CD4-positive, alpha-beta T cell (primary cell): ENCODE results near the gene HDAC4. TPM values are rescaled to one million over a fixed set of nuclear protein-coding genes. Genes with fewer than 3 reads are reported as not detected.

ENCODE experiments used
- ATAC-seq: fragments of 200-7000 bp; cut with Tn5 transposase; one replicate; pipeline ENCODE4 v1.10.0; 2022; ENCODE audit warnings: mild to moderate bottlenecking; ENCODE audit not compliant: poor library complexity
- CTCF ChIA-PET: fragments of 350-600 bp; sonication (Branson Sonifier 250); formaldehyde crosslinking; loops from one replicate; lab custom pipeline; 2021; ENCODE audit warnings: antibody characterized with exemption, inconsistent platforms; lab: Charles Lee
- POLR2A ChIA-PET: fragments of 350-600 bp; sonication (Branson Sonifier 250); formaldehyde crosslinking; loops from one replicate; lab custom pipeline; 2021; ENCODE audit warnings: antibody characterized with exemption, inconsistent platforms; lab: Charles Lee
- DNase-seq, 14 experiments: peaks; one replicate each; pipeline ENCODE4 v3.0.0-alpha.2; 2013 to 2020; ENCODE audit warnings: mixed read lengths in 2 of 14
- H3K27ac ChIP-seq, 2 donors: one replicate each; pipeline versions ENCODE4 v1.5.1 to v1.7.0; 2013; ENCODE audit warnings: low read length in 2 of 2, low read depth in 1 of 2, mild to moderate bottlenecking in 1 of 2
- H3K27me3 ChIP-seq, 2 experiments: 1 replicate in 1 of 2; 2 replicates in 1 of 2; pipeline versions ENCODE4 v1.6.1 to v1.7.0; 2013; ENCODE audit warnings: low read length in 2 of 2, control low read depth in 1 of 2, mild to moderate bottlenecking in 1 of 2, moderate library complexity in 1 of 2; ENCODE audit not compliant: insufficient read depth in 2 of 2, control insufficient read depth in 1 of 2
- H3K36me3 ChIP-seq: one replicate; pipeline ENCODE4 v1.6.1; 2013; ENCODE audit warnings: low read length, control low read depth; ENCODE audit not compliant: insufficient read depth
- H3K4me1 ChIP-seq: one replicate; pipeline ENCODE4 v1.6.1; 2013; ENCODE audit warnings: low read length, control low read depth; ENCODE audit not compliant: insufficient read depth
- H3K4me3 ChIP-seq: one replicate; pipeline ENCODE4 v1.5.1; 2013; ENCODE audit warnings: mild to moderate bottlenecking, low read length, moderate library complexity
- H3K9me3 ChIP-seq, 2 experiments: 1 replicate in 1 of 2; 2 replicates in 1 of 2; pipeline versions ENCODE4 v1.6.1 to v1.7.0; 2013; ENCODE audit warnings: low read length in 2 of 2, mild to moderate bottlenecking in 2 of 2, control low read depth in 1 of 2, moderate library complexity in 1 of 2; ENCODE audit not compliant: control insufficient read depth in 1 of 2, insufficient read depth in 1 of 2
- H3K27ac Mint-ChIP-seq: one replicate; pipeline ENCODE4 v1.8.0; 2020; ENCODE audit warnings: mixed read lengths
- H3K27me3 Mint-ChIP-seq: one replicate; pipeline ENCODE4 v1.8.0; 2021; ENCODE audit warnings: mixed read lengths
- H3K36me3 Mint-ChIP-seq: one replicate; pipeline ENCODE4 v1.8.0; 2021; ENCODE audit warnings: low read depth, mixed read lengths
- H3K4me1 Mint-ChIP-seq: one replicate; pipeline ENCODE4 v1.8.0; 2021; ENCODE audit warnings: low read depth, mixed read lengths
- H3K4me3 Mint-ChIP-seq: one replicate; pipeline ENCODE4 v1.8.0; 2020; ENCODE audit warnings: mild to moderate bottlenecking, mixed read lengths
- H3K9me3 Mint-ChIP-seq: one replicate; pipeline ENCODE4 v1.8.0; 2020; ENCODE audit warnings: mixed read lengths
- CTCF ChIP-seq: fragments of 200-600 bp; IDR thresholded peaks from one replicate; pipeline ENCODE4 v1.8.0; 2022; ENCODE audit warnings: antibody characterized with exemption, mild to moderate bottlenecking
- intact Hi-C, 2 experiments: fragments of 100-400 bp; cut with DNase I in 1 of 2; cut with micrococcal nuclease in 1 of 2; formaldehyde crosslinking; loops; one replicate each; pipeline versions ENCODE4 v1.15.1 to v1.9.0; 2023 to 2025; cut with DNase I, micrococcal nuclease
- total RNA-seq, 174 experiments: library from RNA in 2 of 174; stranded (reverse) in 2 of 174; gene quantifications; one replicate each; pipeline ENCODE4 v1.2.3 and lab custom pipeline; 2021 to 2026

Gene HDAC4
- total RNA-seq, 2 experiments from 2014 or later, result 45.3 to 49.2 TPM

- H3K9me3 ChIP-seq, result peaks cover 15 to 19% of the 10 kb centered on the region in 2 experiments
- DNase-seq, result peak in 1 of 14 experiments; percentile 29
- ChIA-PET CTCF (no interaction called here), POLR2A (no interaction called here)
- Mint-ChIP-seq H3K36me3 (peaks cover 81% of the 10 kb centered on the region), H3K9me3 (peaks cover 6% of the 10 kb centered on the region), H3K4me3 (no peak overlapping the region), H3K27me3 (no peaks in the 10 kb centered on the region), H3K27ac (peak overlapping the region; percentile 42), H3K4me1 (peaks cover 13% of the 10 kb centered on the region)
- H3K27ac ChIP-seq, result no peak overlapping the region
- H3K36me3 ChIP-seq, result peaks cover 66% of the 10 kb centered on the region
- intact Hi-C loops, result loop anchor here in 1 of 2 experiments (5.0 kb wide), 1 partner anchor 112 kb away; no protein-coding TSS in a partner anchor
- TF ChIP-seq CTCF, result no peak
- H3K4me3 ChIP-seq, result no peak overlapping the region
- peaks cover 22% of the 10 kb centered on the region for H3K4me1 ChIP-seq
- ATAC-seq, result no peak
- H3K27me3 ChIP-seq, result no peaks in the 10 kb centered on the region
These were observed 245.6 kb downstream of the HDAC4 start for GRCh38 chr2:239154971-239155805.

- CTCF ChIA-PET, result no interaction called here
- DNase-seq, result peak in 1 of 14 experiments; percentile 26
- H3K27ac ChIP-seq, result no peak overlapping the region
- intact Hi-C loops, result loop anchor here in 1 of 2 experiments (5.0 kb wide), 1 partner anchor 113 kb away; no protein-coding TSS in a partner anchor
- ATAC-seq, result no peak
- peaks cover 59% of the 10 kb centered on the region for H3K36me3 ChIP-seq
- no peaks in the 10 kb centered on the region for H3K27me3 ChIP-seq
- H3K4me3 ChIP-seq, result no peak overlapping the region
- Mint-ChIP-seq H3K4me1 (peaks cover 16% of the 10 kb centered on the region), H3K27ac (peak overlapping the region; percentile 64), H3K27me3 (no peaks in the 10 kb centered on the region), H3K9me3 (peaks cover 9% of the 10 kb centered on the region), H3K36me3 (peaks cover 80% of the 10 kb centered on the region), H3K4me3 (no peak overlapping the region)
- no peak for TF ChIP-seq CTCF
- peaks cover 17 to 27% of the 10 kb centered on the region in 2 experiments for H3K9me3 ChIP-seq
- peaks cover 22% of the 10 kb centered on the region for H3K4me1 ChIP-seq
- POLR2A ChIA-PET, result no interaction called here
These were observed 246.8 kb downstream of the HDAC4 start for GRCh38 chr2:239153806-239154591.

- H3K27ac ChIP-seq, result no peak overlapping the region
- ATAC-seq (no peak), DNase-seq (no peak)
- intact Hi-C loops, result loop anchor here in 1 of 2 experiments (5.0 kb wide), 1 partner anchor 114 kb away; no protein-coding TSS in a partner anchor
- peaks cover 17 to 27% of the 10 kb centered on the region in 2 experiments for H3K9me3 ChIP-seq
- ChIA-PET POLR2A (no interaction called here), CTCF (no interaction called here)
- H3K27me3 Mint-ChIP-seq, result no peaks in the 10 kb centered on the region
- no peak for TF ChIP-seq CTCF
- no peak overlapping the region for H3K4me3 ChIP-seq
- H3K4me1 ChIP-seq, result peaks cover 22% of the 10 kb centered on the region
- H3K9me3 Mint-ChIP-seq, result peaks cover 9% of the 10 kb centered on the region
- peaks cover 19% of the 10 kb centered on the region for H3K4me1 Mint-ChIP-seq
- H3K4me3 Mint-ChIP-seq, result no peak overlapping the region
- H3K27ac Mint-ChIP-seq, result peak overlapping the region; percentile 77
- peaks cover 67% of the 10 kb centered on the region for H3K36me3 ChIP-seq
- no peaks in the 10 kb centered on the region for H3K27me3 ChIP-seq
- H3K36me3 Mint-ChIP-seq, result peaks cover 86% of the 10 kb centered on the region
These were observed 247.9 kb downstream of the HDAC4 start for GRCh38 chr2:239152916-239153305.
